Mucosa of gallbladder (tissue), 1 donor: ENCODE data around the gene PPIG. TPM values are rescaled to one million over a fixed set of nuclear protein-coding genes. Genes with fewer than 3 reads are reported as not detected.
"Not testable (repeated sequence)": the region's sequence is repeated elsewhere in the genome, so short reads cannot be mapped to it uniquely, and the experiment has no call there.

Experiments
- DNase-seq: peaks from one replicate; pipeline ENCODE4 v3.0.0-alpha.2; 2020; ENCODE audit warnings: low spot score
- total RNA-seq: library from RNA; stranded (reverse); gene quantifications from one replicate; pipeline ENCODE4 v1.2.1, GENCODE V29; 2021
- donor health status: DM: no; HTN: no; CAD: no.

PPIG gene
- total RNA-seq, 1 donor from 2014 or later = 44.9 TPM

DNA sequence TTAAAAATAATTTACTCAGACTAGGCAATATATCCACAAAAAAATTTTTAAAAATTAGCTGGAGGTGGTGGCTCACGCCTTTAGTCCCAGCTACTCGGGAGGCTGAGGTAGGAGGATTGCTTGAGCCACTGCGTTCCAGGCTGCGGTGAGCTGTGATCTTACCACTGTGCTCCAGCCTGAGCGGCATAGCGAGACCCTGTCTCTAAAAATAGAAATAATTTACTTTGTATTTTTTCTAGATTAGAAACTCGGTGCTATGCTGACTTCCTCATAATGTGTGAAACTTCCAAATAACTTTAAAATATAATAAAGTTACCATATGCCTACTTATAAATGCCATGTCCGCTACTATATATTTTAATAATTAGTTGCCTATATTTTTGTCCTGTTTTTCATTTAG, 6.7 kb downstream of the PPIG start:
- DNase-seq = no peak

DNA sequence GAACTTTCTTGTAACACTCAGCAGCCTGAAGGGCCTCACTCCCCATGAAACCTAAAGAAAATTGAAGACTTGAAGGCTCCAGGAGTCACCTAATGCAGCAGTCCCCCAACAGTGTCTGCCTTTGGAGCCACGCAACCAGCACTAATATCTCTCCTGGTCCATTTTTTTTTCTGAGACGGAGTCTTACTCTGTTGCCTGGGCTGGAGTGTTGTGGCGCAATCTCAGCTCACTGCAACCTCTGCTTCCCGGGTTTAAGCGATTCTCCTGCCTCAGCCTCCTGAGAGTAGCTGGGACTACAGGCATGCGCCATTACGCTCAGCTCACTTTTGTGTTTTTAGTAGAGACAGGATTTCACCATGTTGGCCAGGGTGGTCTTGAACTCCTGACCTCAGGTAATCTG, 12.4 kb downstream of the PPIG start:
- not testable (repeated sequence) for DNase-seq

DNA sequence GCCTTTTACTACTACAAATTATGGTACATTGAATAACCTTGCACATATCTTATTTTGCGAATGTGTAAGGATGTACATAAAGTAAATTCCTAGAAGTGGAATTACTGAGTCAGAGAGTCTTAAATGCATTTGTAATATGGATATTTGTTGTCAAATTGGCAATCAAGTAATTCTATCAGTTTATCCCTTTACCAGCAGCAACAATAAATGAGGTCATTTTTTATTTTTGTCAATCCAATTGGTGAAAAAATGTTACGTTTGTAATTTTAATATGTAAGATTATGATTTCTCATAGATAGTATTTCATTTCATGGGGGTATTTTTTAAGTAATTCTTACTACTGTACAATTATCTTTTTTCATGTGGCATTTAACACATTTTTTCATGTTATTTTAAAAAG, 14.8 kb downstream of the PPIG start:
- no peak for DNase-seq

DNA sequence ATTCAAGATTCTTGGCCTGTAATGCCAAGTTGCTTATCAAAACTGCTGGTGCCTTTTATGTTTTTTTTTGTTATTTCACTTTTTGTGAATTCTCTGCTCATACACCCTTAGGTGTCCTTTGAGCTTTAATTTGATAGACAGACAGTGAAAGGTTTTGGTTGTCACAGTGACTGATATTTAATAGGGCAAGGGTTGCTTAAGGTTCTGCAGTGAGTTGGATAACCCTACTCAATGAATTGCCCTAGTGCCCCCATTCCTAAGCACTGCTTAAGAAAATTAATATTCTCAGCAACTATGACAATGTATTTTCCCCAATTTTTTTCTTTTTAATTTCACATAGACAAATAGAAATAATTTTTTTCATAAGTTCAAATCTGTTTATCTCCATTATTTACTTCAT, 15.4 kb downstream of the PPIG start:
- no peak for DNase-seq

DNA sequence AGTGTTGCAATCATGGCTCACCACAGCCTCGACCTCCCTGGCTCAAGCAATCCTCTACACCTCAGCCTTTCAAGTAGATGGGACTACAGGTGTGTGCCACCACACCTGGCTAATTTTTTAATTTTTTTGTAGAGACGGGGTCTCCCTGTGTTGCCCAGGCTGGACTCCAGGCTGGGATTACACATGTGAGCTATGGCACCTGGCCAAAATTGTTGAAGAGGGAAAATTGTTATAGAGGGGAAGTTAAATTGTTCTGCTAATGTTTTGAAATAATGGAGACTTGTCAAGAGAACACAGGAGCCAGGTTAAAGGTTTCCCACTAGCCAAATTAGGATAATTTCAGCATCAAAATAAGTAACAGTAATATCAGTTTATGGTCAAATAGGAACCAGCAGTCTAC, 25.1 kb downstream of the PPIG start:
- no peak for DNase-seq

DNA sequence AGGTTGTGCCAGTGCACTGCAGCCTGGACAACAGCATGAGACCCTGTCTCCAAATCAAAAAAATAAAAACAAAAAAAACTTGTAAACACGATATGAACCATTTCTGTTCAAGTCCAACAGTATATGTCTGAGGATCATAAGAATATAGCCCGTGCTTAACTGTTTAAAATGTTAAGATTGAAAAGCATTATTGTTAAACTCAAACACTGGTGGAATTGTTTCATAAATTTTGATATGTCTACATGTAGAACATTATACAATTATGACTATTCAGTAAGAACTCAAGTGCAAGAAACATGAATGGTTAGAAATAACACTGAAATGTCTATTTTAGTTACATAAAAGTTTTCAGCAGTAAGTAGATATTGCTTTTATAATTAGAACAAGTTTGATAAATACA, 29.7 kb downstream of the PPIG start:
- no peak for DNase-seq

DNA sequence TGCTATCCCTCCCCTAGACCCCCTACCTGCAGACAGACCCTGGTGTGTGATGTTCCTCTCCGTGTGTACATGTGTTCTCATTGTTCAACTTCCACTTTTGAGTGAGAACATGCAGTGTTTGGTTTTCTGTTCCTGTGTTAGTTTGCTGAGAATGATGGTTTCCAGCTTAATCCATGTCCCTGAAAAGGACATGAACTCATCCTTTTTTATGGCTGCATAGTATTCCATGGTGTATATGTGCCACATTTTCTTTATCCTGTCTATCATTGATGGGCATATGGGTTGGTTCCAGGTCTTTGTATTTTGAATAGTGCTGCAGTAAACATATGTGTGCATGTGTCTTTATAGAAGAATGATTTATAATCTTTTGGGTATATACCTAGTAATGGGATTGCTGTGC, 31.8 kb downstream of the PPIG start:
- DNase-seq = not testable (repeated sequence)

DNA sequence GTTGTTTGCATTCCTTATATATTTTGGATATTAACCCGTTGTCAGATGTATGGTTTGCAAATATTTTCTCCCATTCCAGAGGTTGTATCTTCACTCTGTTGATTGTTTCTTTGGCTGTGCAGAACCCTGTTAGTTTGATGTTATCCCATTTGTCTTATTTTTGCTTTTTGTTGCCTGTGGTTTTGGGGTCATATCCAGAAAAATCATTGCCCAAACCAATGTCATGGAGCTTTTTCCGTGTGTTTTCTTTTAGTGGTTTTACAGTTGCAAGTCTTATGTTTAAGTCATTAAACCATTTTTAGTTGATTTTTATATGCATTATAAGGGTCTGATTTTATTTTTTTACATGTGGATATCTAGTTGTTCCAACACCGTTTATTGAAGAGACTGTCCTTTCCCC, 35.8 kb downstream of the PPIG start:
- no peak for DNase-seq

DNA sequence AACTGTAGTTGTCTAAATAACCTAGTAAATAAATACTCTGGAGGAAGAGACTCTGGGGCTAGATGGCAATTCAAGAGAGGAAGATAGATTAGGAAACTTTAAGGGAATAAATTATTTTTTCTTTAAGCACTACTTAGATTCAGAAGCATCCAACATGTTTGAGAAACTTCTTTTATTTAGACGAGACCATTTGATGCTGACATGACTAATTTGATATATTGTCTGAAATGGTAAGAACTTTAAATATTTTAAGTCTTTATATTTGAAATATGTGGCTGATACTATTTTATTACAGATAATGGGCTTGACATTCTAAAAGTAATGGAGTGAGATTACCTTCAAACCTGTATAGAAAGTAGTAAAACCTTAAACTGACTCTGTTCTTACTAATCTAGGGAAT, 36.4 kb downstream of the PPIG start:
- DNase-seq = no peak

DNA sequence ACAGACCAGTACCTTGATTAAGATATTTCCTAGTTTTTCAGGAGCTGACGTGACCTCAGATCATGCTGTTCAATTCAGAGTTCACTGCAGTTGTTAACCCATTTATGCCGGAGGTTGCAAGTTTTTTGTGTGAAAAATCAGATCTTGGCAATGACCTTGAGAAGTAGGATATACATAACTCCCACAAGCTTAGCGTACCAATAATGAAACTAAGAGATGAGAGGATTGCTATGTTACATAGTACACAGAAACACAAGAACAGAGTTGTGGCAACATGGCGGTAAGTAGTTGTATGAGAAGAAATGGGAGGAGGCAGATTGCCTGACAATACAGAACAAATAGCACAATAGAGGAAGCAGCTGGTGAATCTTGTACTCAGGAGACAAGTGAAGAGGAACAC, 39.1 kb downstream of the PPIG start:
- DNase-seq = no peak

DNA sequence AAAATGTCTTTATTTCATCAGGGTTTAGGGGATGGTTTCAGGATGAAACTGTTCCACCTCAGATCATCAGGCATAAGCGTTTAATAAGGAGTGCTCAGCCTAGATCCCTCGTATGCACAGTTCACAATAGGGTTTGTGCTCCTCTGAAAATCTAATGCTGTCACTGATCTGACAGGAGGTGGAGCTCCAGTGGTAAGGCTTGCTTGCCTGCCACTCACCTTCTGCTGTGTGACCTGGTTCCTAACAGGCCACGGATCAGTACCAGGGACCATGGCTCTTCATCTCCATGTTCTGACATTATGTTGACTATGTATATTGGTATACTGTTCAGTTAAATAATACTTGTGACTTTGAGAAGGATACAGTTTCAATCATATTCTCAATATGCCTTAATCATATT, 41.6 kb downstream of the PPIG start:
- DNase-seq = no peak

DNA sequence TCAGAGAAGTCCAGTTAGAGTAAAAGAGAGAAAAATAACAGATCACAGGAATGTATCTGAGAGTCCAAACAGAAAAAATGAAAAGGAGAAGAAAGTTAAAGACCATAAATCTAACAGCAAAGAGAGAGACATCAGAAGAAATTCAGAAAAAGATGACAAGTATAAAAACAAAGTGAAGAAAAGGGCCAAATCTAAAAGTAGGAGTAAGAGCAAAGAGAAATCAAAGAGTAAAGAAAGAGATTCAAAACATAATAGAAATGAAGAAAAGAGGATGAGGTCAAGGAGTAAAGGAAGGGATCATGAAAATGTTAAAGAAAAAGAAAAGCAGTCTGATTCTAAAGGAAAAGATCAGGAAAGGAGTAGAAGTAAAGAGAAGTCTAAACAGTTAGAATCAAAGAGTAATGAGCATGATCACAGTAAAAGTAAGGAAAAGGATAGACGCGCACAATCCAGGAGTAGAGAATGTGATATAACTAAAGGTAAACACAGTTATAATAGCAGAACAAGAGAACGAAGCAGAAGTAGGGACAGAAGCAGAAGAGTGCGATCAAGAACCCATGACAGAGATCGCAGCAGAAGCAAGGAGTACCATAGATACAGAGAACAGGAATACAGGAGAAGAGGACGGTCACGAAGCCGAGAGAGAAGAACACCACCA, 52.4 kb downstream of the PPIG start:
- DNase-seq = no peak

DNA sequence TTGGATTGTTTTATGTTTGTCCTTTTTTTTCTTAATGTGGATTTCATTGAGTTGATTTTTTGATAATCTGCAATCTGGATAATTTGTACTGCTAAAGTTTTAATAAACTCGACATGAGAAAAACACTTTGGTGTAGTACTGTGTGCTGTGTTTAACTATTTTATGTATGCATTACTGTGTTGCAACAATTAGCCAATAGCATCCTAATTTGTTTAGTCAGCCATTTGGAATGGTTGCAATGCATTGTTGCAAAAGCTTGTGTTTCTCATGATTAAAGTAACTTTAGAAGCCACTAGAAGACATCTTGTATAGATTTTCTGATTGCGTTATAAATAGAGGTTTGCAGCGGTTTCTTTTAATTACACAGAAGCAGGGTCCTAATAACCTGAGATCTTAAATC, 53.5 kb downstream of the PPIG start:
- no peak for DNase-seq

DNA sequence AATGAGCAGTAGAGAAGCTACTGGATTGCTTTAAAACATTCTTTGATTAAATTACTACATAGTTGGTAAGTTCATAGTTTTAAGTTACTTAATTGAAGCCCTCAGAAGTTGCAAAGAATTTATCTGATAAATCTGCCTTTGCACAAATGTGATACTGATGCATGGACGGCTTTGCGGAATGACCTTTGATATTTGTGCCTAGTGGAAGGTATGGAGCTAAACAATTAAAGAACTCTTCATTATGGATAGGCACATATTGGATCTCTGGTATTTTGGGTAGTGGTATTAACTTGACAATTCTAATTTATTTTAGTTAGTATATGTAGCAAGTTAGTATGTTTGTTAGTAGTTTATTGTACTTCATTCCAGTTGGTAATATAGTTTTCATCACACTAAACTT, 56.0 kb downstream of the PPIG start:
- no peak for DNase-seq

DNA sequence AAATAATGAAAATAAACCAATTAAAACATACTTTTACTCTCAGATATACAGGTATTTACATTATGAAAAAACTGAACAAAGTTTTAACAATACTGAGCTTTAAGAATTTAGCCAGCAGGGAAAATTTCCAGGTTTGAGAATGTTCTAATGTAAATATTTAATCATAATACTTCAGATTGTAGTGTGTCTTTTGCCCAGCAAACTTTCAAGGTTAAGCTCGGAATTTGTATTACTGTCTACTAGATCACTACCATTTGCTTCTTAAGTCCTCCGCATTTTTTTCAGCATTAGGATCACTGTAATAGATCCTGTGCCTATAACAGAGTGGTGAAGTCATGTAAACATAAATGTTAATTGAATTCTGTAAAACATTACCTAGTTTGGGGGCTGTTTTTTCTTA, 57.3 kb downstream of the PPIG start:
- DNase-seq = no peak

DNA sequence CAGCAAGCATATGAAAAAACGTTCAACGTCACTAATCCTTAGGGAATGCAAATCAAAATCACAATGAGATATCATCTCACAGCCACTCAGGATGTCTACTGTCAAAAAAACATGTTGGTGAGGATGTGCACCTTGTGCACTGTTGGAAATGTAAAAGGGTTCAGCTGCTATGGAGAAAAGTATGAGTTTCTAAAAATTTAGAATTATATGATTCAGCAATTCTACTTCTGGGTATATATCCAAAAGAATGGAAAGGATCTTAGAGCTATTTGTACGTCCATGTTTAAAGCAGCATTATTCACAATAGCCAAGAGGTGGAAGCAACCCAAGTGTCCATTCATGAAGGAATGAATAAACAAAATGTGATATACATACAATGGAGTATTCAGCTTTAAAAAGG, 60.0 kb downstream of the PPIG start:
- DNase-seq = no peak

DNA sequence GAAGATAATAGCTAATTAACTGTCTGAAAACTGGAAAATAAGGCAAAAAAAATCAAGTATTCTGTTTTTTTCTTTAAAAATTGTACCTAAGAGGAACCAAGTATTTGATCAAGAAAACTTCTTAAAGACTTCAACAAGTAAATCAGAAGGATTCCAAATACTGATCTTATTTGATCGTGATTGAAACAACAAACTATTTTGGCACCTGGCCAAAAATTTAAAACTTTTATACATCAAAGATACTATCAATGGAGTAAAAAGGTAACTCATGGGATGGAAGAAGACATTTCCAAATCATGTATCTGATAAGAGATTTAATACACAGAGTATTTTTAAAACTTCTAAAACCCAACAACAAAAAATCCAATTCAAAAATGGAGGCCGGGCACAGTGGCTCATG, 63.3 kb downstream of the PPIG start:
- DNase-seq = no peak

DNA sequence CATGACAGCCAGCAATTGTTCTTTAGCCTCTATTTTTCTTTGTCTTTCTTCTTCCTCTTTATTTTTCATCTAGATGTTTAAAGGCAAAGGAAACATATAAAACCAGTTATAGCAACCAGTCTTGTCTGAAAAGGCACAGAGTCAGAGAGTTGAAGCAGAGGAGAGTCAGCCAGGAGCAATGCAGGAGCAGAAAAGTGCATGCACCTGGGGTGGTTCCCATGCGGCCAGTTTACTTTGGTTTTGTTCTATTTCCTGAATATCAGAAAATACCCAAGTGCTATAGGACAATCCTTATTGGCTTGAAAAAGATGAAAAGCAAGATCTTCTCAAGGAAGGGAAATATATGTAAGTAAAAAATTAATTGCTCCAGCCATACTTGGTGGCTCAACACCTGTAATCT, 65.1 kb downstream of the PPIG start:
- no peak for DNase-seq

DNA sequence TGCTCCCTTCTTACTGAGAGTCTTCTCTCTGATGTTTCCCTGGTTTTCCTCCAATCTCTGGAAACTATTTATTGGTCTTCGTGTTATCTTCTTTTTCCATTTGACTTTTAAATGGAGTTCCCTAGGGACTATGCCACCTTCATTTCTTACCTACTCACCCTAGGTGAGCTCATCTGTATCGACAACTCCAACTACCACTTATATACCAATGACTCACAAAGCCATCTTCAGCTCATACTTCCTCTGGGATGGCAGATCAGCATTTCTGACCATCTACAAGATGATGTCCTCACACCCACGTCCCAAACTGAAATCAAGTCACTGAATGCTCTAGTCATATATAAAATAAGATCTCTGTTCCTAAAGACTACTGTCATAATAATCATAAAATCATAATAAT, 69.5 kb downstream of the PPIG start:
- no peak for DNase-seq

DNA sequence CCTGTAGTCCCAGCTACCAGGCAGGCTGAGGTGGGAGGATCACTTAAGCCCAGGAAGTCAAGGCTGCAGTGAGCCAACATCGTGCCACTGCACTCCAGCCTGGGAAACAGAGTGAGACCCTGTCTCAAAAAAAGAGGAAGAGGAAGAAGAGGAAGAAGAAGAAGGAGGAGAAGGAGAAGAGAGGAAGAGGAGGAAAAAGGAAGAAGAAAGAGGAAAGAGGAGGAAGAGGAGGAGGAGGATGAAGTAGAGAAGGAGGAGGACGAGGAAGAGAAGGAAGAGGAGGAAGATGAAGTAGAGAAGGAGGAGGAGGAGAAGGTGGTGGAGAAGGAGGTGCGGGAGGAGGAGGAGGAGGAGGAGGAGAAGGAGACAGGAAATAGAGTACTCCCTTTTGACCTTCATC, 72.0 kb downstream of the PPIG start:
- DNase-seq = no peak

DNA sequence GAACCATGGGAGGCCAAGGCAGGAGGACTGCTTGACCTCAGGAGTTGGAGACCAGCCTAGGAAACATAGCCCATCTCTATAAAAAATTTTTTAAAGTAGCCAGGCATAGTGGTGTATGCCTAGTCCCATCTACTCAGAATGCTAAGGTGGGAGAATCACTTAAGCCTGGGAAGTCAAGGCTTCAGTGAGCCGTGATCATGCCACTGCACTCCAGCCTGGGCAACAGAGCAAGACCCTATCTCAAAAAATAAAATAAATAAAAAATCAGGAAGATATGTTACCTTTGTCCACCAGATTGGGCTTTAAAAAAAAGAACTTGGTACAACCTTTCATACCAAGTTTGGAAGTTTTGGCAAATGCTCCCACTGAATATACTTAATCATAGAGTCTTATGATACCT, 74.7 kb downstream of the PPIG start:
- DNase-seq = no peak

DNA sequence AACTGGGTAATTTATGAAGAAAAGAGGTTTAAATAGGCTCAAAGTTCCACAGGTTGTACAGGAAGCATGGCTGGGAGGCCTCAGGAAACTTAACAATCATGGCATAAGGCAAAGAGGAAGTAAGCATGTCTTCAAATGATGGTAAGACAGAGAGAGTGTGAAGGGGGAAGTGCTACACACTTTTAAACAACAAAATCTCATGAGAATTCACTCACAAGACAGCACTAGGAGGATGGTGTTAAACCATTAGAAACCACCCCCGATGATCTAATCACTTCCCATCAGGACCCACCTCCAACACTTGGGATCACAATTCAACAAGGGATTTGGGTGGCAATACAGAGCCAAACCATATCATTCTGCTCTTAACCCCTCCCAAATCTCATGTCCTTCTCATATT, 75.2 kb downstream of the PPIG start:
- DNase-seq = no peak

DNA sequence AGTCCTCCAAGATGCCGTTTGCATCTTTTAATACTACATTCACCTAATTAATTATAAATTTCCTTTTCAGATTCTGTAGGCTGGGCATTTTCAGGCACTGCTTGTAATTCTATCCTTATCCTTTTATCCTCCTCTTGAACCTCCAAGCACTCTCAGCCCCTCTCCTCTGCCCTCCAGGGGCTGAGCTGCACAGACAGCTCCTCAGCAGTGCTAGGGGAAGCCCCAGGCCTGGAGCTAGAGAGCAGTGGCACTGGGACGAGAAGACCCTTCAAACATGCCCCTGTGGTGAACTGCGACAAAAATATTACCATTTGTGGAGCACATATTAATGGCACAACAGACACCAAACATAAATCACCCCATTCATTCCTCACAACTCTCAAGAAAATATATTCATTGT, 77.1 kb downstream of the PPIG start:
- no peak for DNase-seq

DNA sequence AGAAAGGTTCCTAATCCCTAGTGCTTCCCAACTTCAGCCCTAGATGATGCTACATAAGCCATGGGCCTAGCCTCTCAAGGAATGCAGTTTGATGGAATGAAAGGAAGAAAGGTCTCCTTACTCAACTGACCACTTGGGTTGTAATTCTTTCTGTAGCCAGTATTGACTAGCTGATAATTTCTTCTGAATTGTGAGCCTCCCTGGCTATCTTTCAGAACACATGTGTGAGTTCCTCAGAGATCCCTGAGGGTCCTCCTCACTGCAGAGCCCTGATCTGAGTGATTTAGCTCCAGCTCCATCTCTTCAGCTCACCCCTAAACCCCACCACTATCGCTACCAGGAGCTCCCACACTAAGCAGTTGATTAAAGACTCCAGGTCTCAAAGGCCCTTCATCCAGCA, 78.6 kb downstream of the PPIG start:
- DNase-seq = no peak

DNA sequence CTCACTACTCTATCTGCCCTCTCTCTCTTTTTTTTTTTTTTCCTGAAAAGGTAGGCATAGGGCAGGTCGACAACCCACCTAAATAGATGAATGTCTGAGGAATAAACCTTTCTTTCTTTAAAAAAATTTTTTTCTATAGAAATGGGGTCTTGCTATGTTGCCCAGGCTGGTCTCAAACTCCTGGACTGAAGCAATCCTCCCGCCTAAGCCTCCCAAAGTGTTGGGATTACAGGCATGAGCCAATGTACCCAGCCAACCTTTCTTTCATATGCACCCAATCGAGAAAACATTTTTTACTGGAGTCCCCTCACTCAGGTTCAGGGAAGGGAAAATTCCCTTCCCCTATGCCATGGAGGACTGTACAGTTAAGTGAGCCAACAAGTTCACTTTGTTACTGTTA, 79.1 kb downstream of the PPIG start:
- DNase-seq = no peak
